ENCODE data around the gene PKHD1.

DNA sequence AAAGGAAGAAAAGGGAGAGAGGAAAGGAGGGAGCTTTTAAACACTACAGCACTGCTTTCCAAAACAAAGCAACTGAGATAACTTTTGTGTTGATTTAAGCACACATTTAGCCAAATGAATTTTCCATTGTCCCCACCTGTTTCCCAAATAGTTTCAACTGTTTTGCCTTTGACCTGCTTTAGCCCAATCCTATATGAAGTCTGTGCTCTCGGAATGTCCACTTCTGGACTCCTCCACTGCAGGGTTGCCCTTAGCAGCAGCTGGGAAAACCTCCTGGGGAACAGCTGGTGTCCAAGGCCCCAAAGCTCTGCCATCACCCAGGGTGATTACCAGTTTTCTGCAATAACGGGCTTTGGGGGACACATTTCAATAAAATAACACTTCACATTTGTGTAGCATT, 44.9 kb upstream of the PKHD1 start:
- TF ChIP-seq, protein P1, sequence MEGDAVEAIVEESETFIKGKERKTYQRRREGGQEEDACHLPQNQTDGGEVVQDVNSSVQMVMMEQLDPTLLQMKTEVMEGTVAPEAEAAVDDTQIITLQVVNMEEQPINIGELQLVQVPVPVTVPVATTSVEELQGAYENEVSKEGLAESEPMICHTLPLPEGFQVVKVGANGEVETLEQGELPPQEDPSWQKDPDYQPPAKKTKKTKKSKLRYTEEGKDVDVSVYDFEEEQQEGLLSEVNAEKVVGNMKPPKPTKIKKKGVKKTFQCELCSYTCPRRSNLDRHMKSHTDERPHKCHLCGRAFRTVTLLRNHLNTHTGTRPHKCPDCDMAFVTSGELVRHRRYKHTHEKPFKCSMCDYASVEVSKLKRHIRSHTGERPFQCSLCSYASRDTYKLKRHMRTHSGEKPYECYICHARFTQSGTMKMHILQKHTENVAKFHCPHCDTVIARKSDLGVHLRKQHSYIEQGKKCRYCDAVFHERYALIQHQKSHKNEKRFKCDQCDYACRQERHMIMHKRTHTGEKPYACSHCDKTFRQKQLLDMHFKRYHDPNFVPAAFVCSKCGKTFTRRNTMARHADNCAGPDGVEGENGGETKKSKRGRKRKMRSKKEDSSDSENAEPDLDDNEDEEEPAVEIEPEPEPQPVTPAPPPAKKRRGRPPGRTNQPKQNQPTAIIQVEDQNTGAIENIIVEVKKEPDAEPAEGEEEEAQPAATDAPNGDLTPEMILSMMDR (IDR thresholded peaks at IDR 0.05; ENCODE audit: low read length) = no peak
- no peak for TF ChIP-seq EZH2 (IDR thresholded peaks at IDR 0.05; ENCODE audit: borderline replicate concordance, low read length)

Measured in OCI-LY1 (cell line).